ENCODE measurements around the gene AK9.
A peak's percentile ranks its signal among the peaks of the same experiment; 100 is the strongest.

The AK9 gene

DNA sequence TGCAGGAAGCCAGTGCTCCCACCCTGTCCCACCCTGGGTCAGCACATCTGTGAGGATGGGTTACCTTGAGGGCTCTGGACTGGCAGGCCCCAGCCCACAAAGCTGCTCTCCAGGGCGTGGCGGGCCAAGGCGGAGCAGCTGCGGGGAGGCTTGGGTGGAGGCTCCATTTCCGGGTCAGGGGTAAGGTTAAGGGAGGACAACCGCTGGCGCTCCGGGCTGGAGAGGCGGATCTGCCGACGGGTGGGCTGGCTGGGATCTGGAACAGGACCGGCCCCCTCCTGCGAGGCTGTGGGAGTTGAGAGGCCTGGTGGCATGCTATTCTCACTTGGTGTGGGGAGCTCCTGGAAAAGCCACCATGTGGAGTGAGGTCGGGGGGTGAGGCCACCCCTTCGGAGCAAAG, 244.9 kb downstream of the AK9 start:
- no peak for DNase-seq
- TF ChIP-seq POLR2A (IDR thresholded peaks at IDR 0.05; ENCODE audit: low read length) (no peak), GATA1 (IDR thresholded peaks at IDR 0.05; ENCODE audit: low read depth, low read length) (no peak)

DNA sequence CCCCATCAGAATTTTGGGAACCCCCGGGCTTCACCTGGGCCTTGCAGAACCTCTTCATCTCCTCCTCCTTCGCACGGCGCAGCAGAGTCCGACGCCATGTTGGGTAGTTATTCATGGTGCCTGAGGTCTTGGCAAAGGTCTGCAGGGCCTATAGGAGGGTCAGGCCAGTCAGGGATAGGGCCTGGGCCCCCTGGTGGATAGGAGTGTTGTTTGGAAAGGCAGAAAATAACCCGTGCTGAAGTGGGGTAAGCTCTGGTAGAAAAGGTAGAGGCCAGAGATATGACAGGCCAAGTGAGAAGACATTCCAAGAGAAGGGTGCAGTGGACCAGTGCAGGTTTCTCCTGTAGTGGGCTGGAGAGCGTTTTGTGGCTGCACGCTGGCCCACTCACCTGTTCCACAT, 245.6 kb downstream of the AK9 start:
- peak in 1 of 2 experiments; percentile 13 for DNase-seq
- TF ChIP-seq POLR2A (IDR thresholded peaks at IDR 0.05; ENCODE audit: low read length): no peak
- no peak for TF ChIP-seq GATA1 (IDR thresholded peaks at IDR 0.05; ENCODE audit: low read depth, low read length)

DNA sequence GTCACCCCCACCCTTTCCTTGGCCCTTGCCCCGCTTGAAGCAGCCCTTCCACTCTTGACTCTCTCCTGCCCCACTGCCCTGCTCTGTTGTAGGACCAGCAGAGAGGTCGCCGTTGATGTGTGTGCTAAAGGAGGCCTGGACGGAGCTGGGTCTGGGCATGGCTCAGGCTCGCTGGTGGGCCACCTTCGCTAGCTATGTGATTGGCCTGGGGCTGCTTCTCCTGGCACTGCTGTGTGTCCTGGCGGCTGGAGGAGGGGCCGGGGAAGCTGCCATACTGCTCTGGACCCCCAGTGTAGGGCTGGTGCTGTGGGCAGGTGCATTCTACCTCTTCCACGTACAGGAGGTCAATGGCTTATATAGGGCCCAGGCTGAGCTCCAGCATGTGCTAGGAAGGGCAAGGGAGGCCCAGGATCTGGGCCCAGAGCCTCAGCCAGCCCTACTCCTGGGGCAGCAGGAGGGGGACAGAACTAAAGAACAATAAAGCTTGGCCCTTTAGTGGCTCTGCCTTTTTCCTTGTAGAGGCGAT, 247.5 kb downstream of the AK9 start:
- DNase-seq: no peak

More for the DNA sequence above, 247.5 kb downstream of the AK9 start:
- no peak for TF ChIP-seq POLR2A (IDR thresholded peaks at IDR 0.05; ENCODE audit: low read length)

Data from erythroblast (primary cell).